Gastrocnemius medialis (tissue), 4 donors: ENCODE results near the gene SURF1. TPM values are rescaled to one million over a fixed set of nuclear protein-coding genes. Genes with fewer than 3 reads are reported as not detected.
"Not testable (repeated sequence)": the region's sequence is repeated elsewhere in the genome, so short reads cannot be mapped to it uniquely, and the experiment has no call there.

Experiments used
- ATAC-seq, 2 donors: fragments of 150-250 bp; one replicate each; pipeline ENCODE4 v1.9.1; 2016
- DNase-seq, 2 donors: peaks; one replicate each; pipeline ENCODE4 v3.0.0-alpha.2; 2019
- H3K27ac ChIP-seq, 4 donors: fragments of 200-600 bp; sonication (generic); 1 replicate in 1 of 4; 2 replicates in 3 of 4; pipeline ENCODE4 v1.5.1; 2016 to 2018; ENCODE audit warnings: mild to moderate bottlenecking in 2 of 4, moderate library complexity in 1 of 4
- H3K27me3 ChIP-seq, 3 donors: fragments of 200-600 bp; sonication (generic) in 2 of 3; 1 replicate in 1 of 3; 2 replicates in 2 of 3; pipeline versions ENCODE4 v1.5.1 to v1.6.0; 2016 to 2019; ENCODE audit warnings: mild to moderate bottlenecking in 1 of 3, moderate library complexity in 1 of 3
- H3K36me3 ChIP-seq, 2 donors: fragments of 200-600 bp; sonication (generic) in 1 of 2; one replicate each; pipeline ENCODE4 v1.5.1; 2017 to 2018
- H3K4me1 ChIP-seq, 2 donors: fragments of 200-600 bp; sonication (generic) in 1 of 2; one replicate each; pipeline ENCODE4 v1.5.1; 2016 to 2017; ENCODE audit warnings: mild to moderate bottlenecking in 2 of 2
- H3K4me3 ChIP-seq, 4 donors: fragments of 200-600 bp; sonication (generic) in 3 of 4; 1 replicate in 1 of 4; 2 replicates in 3 of 4; pipeline ENCODE4 v1.5.1; 2016 to 2019; ENCODE audit warnings: mild to moderate bottlenecking in 2 of 4
- H3K9me3 ChIP-seq, 3 donors: fragments of 200-600 bp; sonication (generic) in 2 of 3; 1 replicate in 1 of 3; 2 replicates in 2 of 3; pipeline ENCODE4 v1.5.1; 2016 to 2019
- POLR2A ChIP-seq, 2 donors: fragments of 450-650 bp; IDR thresholded peaks; one replicate each; pipeline ENCODE4 v1.6.1; 2017; ENCODE audit warnings: antibody characterized with exemption in 2 of 2, mild to moderate bottlenecking in 2 of 2, moderate library complexity in 2 of 2
- in situ Hi-C, 4 donors: fragments of 200-750 bp; cut with MboI; loops; one replicate each; pipeline versions ENCODE4 v1.15.0 to v1.8.0; 2017; ENCODE audit warnings: low sequenced_read_pairs in 4 of 4
- intact Hi-C: fragments of 100-400 bp; cut with DNase I; formaldehyde crosslinking; loops from one replicate; pipeline ENCODE4 v1.15.1; 2023; ENCODE audit warnings: low total_unique reads
- total RNA-seq, 4 donors: library from RNA; depleted of rRNA; stranded (reverse); fragments of >200 nt; gene quantifications; one replicate each; pipeline versions ENCODE4 v1.1.0 to v1.2.3, GENCODE V29; 2016
- TF ChIP-seq, protein P1 (sequence below), 5 experiments: fragments of 450-650 bp in 3 of 5; fragments of 200-600 bp in 2 of 5; sonication (generic) in 2 of 5; IDR thresholded peaks in 4 of 5; conservative IDR thresholded peaks in 1 of 5; 1 replicate in 4 of 5; 2 replicates in 1 of 5; pipeline ENCODE4 v1.5.1; 2016 to 2019; ENCODE audit warnings: antibody characterized with exemption in 5 of 5, mild to moderate bottlenecking in 3 of 5, moderate library complexity in 3 of 5

The SURF1 gene
- total RNA-seq, 4 donors from 2014 or later = 33.8 to 68.9 (median 56.0) TPM

DNA sequence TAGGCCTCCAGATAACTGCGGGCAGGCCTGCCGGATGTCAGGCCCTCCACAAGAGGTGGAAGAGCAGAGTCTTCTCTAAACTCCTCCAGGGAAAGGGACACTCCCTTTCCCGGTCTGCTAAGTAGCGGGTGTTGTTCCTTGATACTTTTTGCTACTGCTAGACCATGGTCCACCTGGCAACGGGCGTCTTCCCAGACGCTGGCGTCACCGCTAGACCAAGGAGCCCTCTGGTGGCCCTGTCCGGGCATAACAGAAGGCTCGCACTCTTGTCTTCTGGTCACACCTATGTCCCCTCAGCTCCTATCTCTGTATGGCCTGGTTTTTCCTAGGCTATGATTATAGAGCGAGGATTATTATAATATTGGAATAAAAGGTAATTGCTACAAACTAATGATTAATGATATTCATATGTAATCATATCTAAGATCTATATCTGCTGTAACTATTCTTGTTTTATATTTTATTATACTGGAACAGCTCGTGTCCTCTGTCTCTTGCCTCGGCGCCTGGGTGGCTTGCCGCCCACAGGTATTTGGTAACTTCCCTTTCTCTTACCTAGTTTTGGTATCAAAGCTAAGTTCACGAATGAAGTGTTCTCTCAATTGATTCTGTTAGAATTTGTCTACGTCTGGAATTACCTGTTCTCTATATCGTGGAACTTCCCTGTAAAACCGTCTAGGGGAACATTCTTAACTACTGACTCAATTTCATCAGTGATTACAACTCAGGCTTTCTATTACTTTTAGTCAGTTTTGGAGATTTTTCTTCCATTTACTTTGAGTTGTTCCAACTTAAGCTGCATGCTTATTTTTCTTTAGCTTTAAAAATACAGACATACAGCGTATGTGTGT, 26.8 kb downstream of the SURF1 start:
- Histone ChIP-seq H3K36me3 (peaks cover 0 to 45% of the 10 kb centered on the region in 2 donors), H3K27ac (peak overlapping the region in 1 of 4 donors; percentile 13)
- in situ Hi-C loops, H3K4me1 ChIP-seq, H3K4me3 ChIP-seq, H3K27me3 ChIP-seq, ATAC-seq, H3K9me3 ChIP-seq: not testable (repeated sequence)
- intact Hi-C loops = loop anchor here (2.0 kb wide), 1 partner anchor 143 kb away; no protein-coding TSS in a partner anchor
- peak in 1 of 2 donors; percentile 47 for DNase-seq
- TF ChIP-seq, protein P1, sequence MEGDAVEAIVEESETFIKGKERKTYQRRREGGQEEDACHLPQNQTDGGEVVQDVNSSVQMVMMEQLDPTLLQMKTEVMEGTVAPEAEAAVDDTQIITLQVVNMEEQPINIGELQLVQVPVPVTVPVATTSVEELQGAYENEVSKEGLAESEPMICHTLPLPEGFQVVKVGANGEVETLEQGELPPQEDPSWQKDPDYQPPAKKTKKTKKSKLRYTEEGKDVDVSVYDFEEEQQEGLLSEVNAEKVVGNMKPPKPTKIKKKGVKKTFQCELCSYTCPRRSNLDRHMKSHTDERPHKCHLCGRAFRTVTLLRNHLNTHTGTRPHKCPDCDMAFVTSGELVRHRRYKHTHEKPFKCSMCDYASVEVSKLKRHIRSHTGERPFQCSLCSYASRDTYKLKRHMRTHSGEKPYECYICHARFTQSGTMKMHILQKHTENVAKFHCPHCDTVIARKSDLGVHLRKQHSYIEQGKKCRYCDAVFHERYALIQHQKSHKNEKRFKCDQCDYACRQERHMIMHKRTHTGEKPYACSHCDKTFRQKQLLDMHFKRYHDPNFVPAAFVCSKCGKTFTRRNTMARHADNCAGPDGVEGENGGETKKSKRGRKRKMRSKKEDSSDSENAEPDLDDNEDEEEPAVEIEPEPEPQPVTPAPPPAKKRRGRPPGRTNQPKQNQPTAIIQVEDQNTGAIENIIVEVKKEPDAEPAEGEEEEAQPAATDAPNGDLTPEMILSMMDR (IDR thresholded peaks at IDR 0.05 in 4 of 5, conservative IDR thresholded peaks at IDR 0.05 in 1 of 5) = peak; percentile 31 to 59 (median 50)

DNA sequence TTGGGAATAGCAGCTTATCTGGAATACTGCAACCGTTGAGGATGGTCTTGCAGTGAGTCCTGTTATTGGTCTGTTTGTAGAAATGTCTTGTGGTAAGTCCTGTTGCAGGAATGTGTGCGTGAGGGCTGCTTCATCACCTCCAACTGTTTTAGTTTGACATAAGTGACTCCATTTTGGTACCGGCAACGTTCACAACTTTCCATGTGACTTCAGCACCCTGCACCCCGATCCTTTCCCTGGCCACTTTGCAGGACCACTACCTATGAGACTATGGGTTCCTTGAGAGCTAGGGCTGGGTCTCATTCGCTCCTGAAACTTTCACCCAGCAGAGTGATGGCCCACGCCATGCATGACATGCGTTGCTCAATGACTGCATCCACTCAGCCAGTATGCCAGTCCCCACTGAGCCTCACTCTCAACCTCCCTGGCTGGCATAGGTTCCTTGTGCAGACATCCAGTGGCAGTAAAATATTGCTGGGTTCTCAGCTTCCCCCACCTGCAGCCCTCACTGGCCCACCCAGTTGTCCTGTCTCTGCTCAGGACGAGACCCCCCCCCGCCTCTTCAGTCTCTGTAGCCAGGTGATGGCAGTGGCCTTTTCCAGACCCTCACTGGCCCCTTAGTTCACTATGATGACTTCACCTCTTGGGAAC, 28.3 kb downstream of the SURF1 start:
- no peak overlapping the region for H3K27ac ChIP-seq
- ATAC-seq (no peak), DNase-seq (no peak)
- no peaks in the 10 kb centered on the region for H3K9me3 ChIP-seq
- TF ChIP-seq POLR2A (IDR thresholded peaks at IDR 0.05) = no peak
- TF ChIP-seq, protein P1 (IDR thresholded peaks at IDR 0.05 in 4 of 5, conservative IDR thresholded peaks at IDR 0.05 in 1 of 5) = no peak
- intact Hi-C loops = loop anchor here (2.0 kb wide), 1 partner anchor 141 kb away; no protein-coding TSS in a partner anchor
- no peaks in the 10 kb centered on the region for H3K4me1 ChIP-seq
- peaks cover 0 to 29% of the 10 kb centered on the region in 2 donors for H3K36me3 ChIP-seq
- no peak overlapping the region for H3K4me3 ChIP-seq
- no peaks in the 10 kb centered on the region for H3K27me3 ChIP-seq
- in situ Hi-C loops = no loop called here

DNA sequence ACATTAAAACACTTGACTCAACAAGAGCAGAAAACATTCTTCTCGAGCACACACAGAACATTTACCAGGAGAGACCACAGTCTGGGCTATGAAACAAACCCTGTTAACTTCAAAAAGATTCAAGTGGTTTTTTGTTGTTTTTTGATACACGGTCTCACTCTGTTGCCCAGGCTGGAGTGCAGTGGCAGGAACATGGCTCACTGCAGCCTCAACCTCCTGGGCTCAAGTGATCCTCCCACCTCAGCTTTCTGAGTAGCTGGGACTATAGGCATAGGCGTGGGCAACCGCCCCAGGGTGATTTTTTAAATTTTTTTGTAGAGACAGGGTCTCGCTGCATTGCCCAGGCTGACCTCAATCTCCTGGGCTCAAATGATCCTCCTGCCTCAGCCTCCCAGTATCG, 29.3 kb downstream of the SURF1 start:
- DNase-seq, ATAC-seq, in situ Hi-C loops, intact Hi-C loops, H3K27me3 ChIP-seq, H3K4me3 ChIP-seq, H3K9me3 ChIP-seq, H3K27ac ChIP-seq, H3K4me1 ChIP-seq: not testable (repeated sequence)
- H3K36me3 ChIP-seq = peaks cover 0 to 20% of the 10 kb centered on the region in 2 donors

DNA sequence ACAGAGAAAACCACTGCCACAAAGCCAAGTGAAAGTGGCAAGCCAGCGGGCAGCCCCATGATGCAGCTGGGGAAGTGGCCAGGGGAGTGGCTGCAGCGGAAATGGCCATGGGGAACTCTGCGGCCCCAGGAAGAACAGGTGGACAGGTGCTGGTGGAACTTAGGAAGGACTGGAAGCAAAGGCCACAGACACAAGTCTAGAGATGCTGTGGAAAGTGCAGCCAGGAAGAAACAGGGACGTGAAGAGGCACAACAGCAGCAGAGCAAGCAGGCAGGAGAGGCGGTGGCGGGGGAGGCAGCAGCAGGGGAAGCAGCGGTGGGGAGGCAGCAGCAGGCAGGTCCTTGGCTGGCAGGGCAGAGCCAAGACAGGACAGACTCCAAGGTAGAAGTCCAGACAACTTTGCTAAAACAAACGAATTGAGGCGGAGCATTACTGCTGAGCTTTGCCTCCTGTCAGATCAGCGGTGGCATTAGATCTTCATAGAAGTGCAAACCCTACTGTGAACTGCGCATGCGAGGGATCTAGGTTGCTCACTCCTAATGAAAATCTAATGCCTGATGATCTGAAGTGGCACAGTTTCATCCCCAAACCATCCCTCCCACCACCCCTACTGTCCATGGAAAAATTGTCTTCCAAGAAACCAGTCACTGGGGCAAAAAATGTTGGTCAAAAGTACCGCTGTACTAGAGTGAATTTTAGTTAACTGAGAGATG, 32.1 kb downstream of the SURF1 start:
- intact Hi-C loops (no loop called here), in situ Hi-C loops (no loop called here)
- Histone ChIP-seq H3K4me1 (no peaks in the 10 kb centered on the region), H3K27me3 (no peaks in the 10 kb centered on the region), H3K9me3 (no peaks in the 10 kb centered on the region), H3K27ac (no peak overlapping the region), H3K36me3 (no peaks in the 10 kb centered on the region), H3K4me3 (no peak overlapping the region)
- TF ChIP-seq POLR2A (IDR thresholded peaks at IDR 0.05) = no peak
- TF ChIP-seq, protein P1 (IDR thresholded peaks at IDR 0.05 in 4 of 5, conservative IDR thresholded peaks at IDR 0.05 in 1 of 5) = no peak
- DNase-seq = no peak
- ATAC-seq = no peak

DNA sequence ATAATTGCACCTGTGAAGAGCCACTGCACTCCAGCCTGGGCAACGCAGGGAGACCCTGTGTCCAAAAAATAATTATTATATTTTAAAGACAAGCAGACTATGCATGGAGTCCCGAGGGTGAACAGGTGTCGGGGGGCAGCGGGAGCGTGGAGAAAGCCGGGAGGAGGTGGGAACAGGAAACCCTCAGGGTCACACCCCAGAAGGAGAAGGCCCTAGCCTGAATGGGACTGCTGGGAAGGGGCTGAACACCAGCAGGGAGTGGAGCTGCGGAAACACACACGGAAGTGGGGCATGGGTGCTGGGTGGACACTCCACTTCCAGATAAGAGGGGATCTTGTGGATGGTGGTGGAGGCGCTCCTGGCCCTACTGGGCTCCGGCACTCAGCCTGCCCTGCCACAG, 33.1 kb downstream of the SURF1 start:
- ATAC-seq (no peak), DNase-seq (no peak)
- no peaks in the 10 kb centered on the region for H3K36me3 ChIP-seq
- H3K27ac ChIP-seq = no peak overlapping the region
- in situ Hi-C loops (no loop called here), intact Hi-C loops (no loop called here)
- no peaks in the 10 kb centered on the region for H3K4me1 ChIP-seq
- H3K9me3 ChIP-seq = no peaks in the 10 kb centered on the region
- TF ChIP-seq POLR2A (IDR thresholded peaks at IDR 0.05) = no peak
- TF ChIP-seq, protein P1 (IDR thresholded peaks at IDR 0.05 in 4 of 5, conservative IDR thresholded peaks at IDR 0.05 in 1 of 5) = no peak
- no peak overlapping the region for H3K4me3 ChIP-seq
- no peaks in the 10 kb centered on the region for H3K27me3 ChIP-seq
